Activated naive CD4-positive, alpha-beta T cell treated with anti-CD3 and anti-CD28 coated beads, Interleukin-2, amount 10 ng/mL, durations not matched to agents 7 days and 5 days (primary cell): ENCODE data around the gene CDH23.

Experiments used
- CTCF ChIA-PET: fragments of 350-600 bp; sonication (Branson Sonifier 250); formaldehyde crosslinking; loops from one replicate; lab custom pipeline; 2021; ENCODE audit warnings: antibody characterized with exemption; lab: Charles Lee
- DNase-seq: peaks from one replicate; pipeline ENCODE4 v3.0.0-alpha.2; 2020
- H3K27ac Mint-ChIP-seq: one replicate; pipeline ENCODE4 v1.8.0; 2021; ENCODE audit warnings: mild to moderate bottlenecking, moderate library complexity, mixed read lengths
- H3K27me3 Mint-ChIP-seq: one replicate; pipeline ENCODE4 v1.8.0; 2021; ENCODE audit warnings: mild to moderate bottlenecking, mixed read lengths
- H3K36me3 Mint-ChIP-seq: one replicate; pipeline ENCODE4 v1.8.0; 2021; ENCODE audit warnings: mixed read lengths
- H3K4me1 Mint-ChIP-seq: one replicate; pipeline ENCODE4 v1.8.0; 2021; ENCODE audit warnings: mixed read lengths
- H3K4me3 Mint-ChIP-seq: one replicate; pipeline ENCODE4 v1.8.0; 2021; ENCODE audit warnings: mild to moderate bottlenecking, moderate library complexity, mixed read lengths
- H3K9me3 Mint-ChIP-seq: one replicate; pipeline ENCODE4 v1.8.0; 2021; ENCODE audit warnings: mixed read lengths

Gene CDH23

DNA sequence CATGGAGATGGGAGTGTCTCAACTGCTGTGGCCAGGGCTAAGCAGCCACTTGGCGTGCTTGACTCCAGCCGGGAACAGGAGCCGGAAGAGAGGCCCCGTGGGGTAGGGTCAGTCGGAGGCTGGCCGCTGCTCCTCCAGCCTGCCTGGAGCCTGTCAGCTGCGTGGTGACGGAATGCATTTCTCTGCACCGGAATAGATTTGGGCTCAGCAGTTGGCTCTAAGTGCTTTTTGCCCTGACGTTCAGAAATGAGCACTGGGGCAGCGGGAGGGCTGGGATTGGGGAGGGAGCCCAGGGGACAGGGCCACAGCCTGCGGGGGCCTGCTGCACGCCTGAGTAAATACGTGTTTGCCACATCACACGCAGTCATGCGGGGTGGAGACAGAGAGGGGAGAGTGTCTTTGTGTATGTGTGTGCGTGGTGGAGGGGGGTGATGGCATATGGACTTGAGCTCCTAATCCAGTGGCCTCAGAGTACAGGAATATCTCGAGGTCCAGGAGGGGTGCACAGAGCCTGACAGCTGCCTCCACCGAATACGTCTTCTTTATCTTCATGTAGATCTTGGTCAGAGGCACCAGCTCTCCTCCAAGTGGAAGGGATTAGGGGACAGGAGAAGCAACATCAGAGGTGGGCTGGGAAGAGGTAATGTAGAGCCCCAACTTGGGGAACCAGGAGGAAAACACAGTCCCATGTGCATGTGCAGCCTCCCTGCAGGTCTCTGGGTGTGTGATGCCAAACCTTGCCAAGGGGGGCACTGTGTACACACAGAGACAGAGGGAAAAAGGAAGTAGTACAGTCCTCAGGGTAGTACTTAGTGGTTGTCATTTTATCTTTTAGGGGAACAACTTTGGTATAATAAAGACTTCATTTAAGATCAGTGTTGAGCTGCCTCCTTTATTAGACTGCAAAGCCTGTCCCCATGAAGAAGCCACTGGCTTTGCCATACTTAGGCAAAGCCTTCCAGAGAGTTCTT lies 151.4 kb downstream of the CDH23 start:
- DNase-seq, result peak; percentile 55
- H3K27me3 Mint-ChIP-seq, result peaks cover 6% of the 10 kb centered on the region
- no peak overlapping the region for H3K27ac Mint-ChIP-seq
- no peaks in the 10 kb centered on the region for H3K36me3 Mint-ChIP-seq
- H3K4me3 Mint-ChIP-seq, result no peak overlapping the region
- CTCF ChIA-PET, result interaction anchor here (1.0 to 3.1 kb wide), 7 partner anchors 14 to 264 kb away, joined by 3 to 12 read pairs (median 4); no protein-coding TSS in a partner anchor
- H3K4me1 Mint-ChIP-seq, result no peaks in the 10 kb centered on the region
- no peaks in the 10 kb centered on the region for H3K9me3 Mint-ChIP-seq

GRCh38 chr10:71549766-71550533 lies 153.2 kb downstream of the CDH23 start:
- H3K9me3 Mint-ChIP-seq, result no peaks in the 10 kb centered on the region
- H3K27me3 Mint-ChIP-seq, result peaks cover 7% of the 10 kb centered on the region
- CTCF ChIA-PET, result interaction anchor here (0.6 to 3.1 kb wide), 4 partner anchors 20 to 129 kb away, joined by 3 to 12 read pairs (median 4); no protein-coding TSS in a partner anchor
- DNase-seq, result no peak
- H3K4me3 Mint-ChIP-seq, result no peak overlapping the region
- no peaks in the 10 kb centered on the region for H3K36me3 Mint-ChIP-seq
- H3K27ac Mint-ChIP-seq, result no peak overlapping the region
- no peaks in the 10 kb centered on the region for H3K4me1 Mint-ChIP-seq

- DNase-seq, result no peak
- H3K27ac Mint-ChIP-seq, result no peak overlapping the region
- H3K9me3 Mint-ChIP-seq, result no peaks in the 10 kb centered on the region
- H3K27me3 Mint-ChIP-seq, result peaks cover 8% of the 10 kb centered on the region
- CTCF ChIA-PET, result interaction anchor here (3.1 kb wide), 1 partner anchor 20 kb away, joined by 12 read pairs; no protein-coding TSS in a partner anchor
- H3K4me3 Mint-ChIP-seq, result no peak overlapping the region
- H3K4me1 Mint-ChIP-seq, result no peaks in the 10 kb centered on the region
- no peaks in the 10 kb centered on the region for H3K36me3 Mint-ChIP-seq
These were observed 153.9 kb downstream of the CDH23 start for GRCh38 chr10:71550628-71551027.

- Mint-ChIP-seq H3K4me3 (no peak overlapping the region), H3K27ac (no peak overlapping the region), H3K4me1 (no peaks in the 10 kb centered on the region), H3K36me3 (no peaks in the 10 kb centered on the region), H3K9me3 (no peaks in the 10 kb centered on the region), H3K27me3 (peaks cover 14% of the 10 kb centered on the region)
- CTCF ChIA-PET, result no interaction called here
- DNase-seq, result no peak
These were observed 155.2 kb downstream of the CDH23 start for GRCh38 chr10:71551970-71552369.

DNA sequence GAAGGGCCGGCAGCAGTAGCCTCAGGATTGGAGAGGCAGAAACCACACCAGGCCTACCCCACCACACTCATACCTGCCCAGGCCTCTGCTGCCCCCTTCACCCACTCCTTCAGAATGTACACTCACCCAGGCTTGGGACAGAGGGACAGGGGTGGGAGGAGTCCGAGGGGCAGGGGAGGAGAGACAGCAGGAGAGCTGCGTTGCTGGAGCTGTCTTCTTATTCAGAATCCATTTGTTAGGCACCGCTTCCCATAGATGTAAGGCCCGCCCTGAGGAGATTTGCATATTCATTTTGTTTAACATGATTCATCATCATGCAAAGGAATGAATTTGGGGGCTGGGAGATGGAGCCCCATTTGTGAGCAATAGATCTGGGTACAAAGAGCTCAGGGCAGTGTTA lies 156.7 kb downstream of the CDH23 start:
- CTCF ChIA-PET, result interaction anchor here (0.6 to 2.6 kb wide), 2 partner anchors 17 to 54 kb away, joined by 3 to 9 read pairs; no protein-coding TSS in a partner anchor

GRCh38 chr10:71554671-71555070 lies 158.0 kb downstream of the CDH23 start:
- CTCF ChIA-PET, result interaction anchor here (1.4 to 2.6 kb wide), 2 partner anchors 13 to 16 kb away, joined by 5 to 9 read pairs; no protein-coding TSS in a partner anchor
- DNase-seq, result no peak
- no peak overlapping the region for H3K27ac Mint-ChIP-seq
- no peak overlapping the region for H3K4me3 Mint-ChIP-seq
- H3K9me3 Mint-ChIP-seq, result no peaks in the 10 kb centered on the region
- no peaks in the 10 kb centered on the region for H3K36me3 Mint-ChIP-seq
- no peaks in the 10 kb centered on the region for H3K4me1 Mint-ChIP-seq
- H3K27me3 Mint-ChIP-seq, result peaks cover 29% of the 10 kb centered on the region

More for the DNA sequence above, 156.7 kb downstream of the CDH23 start:
- H3K4me3 Mint-ChIP-seq, result no peak overlapping the region
- no peaks in the 10 kb centered on the region for H3K36me3 Mint-ChIP-seq
- no peaks in the 10 kb centered on the region for H3K4me1 Mint-ChIP-seq
- no peak overlapping the region for H3K27ac Mint-ChIP-seq
- no peak for DNase-seq
- peaks cover 16% of the 10 kb centered on the region for H3K27me3 Mint-ChIP-seq
- H3K9me3 Mint-ChIP-seq, result no peaks in the 10 kb centered on the region

- CTCF ChIA-PET, result interaction anchor here (1.4 to 2.6 kb wide), 2 partner anchors 13 to 15 kb away, joined by 5 to 9 read pairs; no protein-coding TSS in a partner anchor
- no peak for DNase-seq
- Mint-ChIP-seq H3K4me1 (no peaks in the 10 kb centered on the region), H3K27me3 (peaks cover 34% of the 10 kb centered on the region), H3K27ac (no peak overlapping the region), H3K36me3 (no peaks in the 10 kb centered on the region), H3K4me3 (no peak overlapping the region), H3K9me3 (no peaks in the 10 kb centered on the region)
These were observed 158.5 kb downstream of the CDH23 start for GRCh38 chr10:71555087-71555723.

DNA sequence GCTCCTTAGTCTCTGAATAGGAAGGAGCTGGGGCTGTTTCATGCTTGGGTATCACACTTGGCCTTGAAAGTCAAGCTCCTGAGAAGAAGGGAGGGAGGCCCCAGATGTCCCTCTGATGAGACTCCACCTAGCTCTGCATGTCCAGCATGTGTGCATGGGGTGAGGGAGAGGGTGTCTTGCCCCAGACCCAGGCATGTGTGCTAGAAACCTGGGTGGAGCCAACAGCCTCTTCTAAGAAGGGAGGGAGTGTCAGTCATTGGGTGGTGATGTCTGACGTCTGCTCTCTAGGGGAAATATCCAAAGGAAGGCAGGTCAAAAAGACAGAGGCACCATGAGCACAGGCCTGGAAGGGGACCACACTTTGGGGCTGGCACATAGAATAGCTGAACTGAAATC lies 159.0 kb downstream of the CDH23 start:
- Mint-ChIP-seq H3K27me3 (peaks cover 38% of the 10 kb centered on the region), H3K36me3 (no peaks in the 10 kb centered on the region), H3K4me1 (no peaks in the 10 kb centered on the region), H3K27ac (no peak overlapping the region), H3K4me3 (no peak overlapping the region), H3K9me3 (no peaks in the 10 kb centered on the region)
- no peak for DNase-seq
- CTCF ChIA-PET, result no interaction called here

GRCh38 chr10:71558991-71559390 lies 162.3 kb downstream of the CDH23 start:
- no peak overlapping the region for H3K4me3 Mint-ChIP-seq
- DNase-seq, result no peak
- no peaks in the 10 kb centered on the region for H3K4me1 Mint-ChIP-seq
- CTCF ChIA-PET, result interaction anchor here (2.9 kb wide), 1 partner anchor 11 kb away, joined by 9 read pairs; no protein-coding TSS in a partner anchor
- H3K9me3 Mint-ChIP-seq, result no peaks in the 10 kb centered on the region
- H3K27me3 Mint-ChIP-seq, result peaks cover 45% of the 10 kb centered on the region
- no peaks in the 10 kb centered on the region for H3K36me3 Mint-ChIP-seq
- H3K27ac Mint-ChIP-seq, result no peak overlapping the region

GRCh38 chr10:71561003-71561574 lies 164.4 kb downstream of the CDH23 start:
- CTCF ChIA-PET, result no interaction called here
- DNase-seq, result no peak
- no peaks in the 10 kb centered on the region for H3K36me3 Mint-ChIP-seq
- peaks cover 52% of the 10 kb centered on the region for H3K27me3 Mint-ChIP-seq
- H3K4me1 Mint-ChIP-seq, result no peaks in the 10 kb centered on the region
- no peaks in the 10 kb centered on the region for H3K9me3 Mint-ChIP-seq
- no peak overlapping the region for H3K4me3 Mint-ChIP-seq
- no peak overlapping the region for H3K27ac Mint-ChIP-seq

DNA sequence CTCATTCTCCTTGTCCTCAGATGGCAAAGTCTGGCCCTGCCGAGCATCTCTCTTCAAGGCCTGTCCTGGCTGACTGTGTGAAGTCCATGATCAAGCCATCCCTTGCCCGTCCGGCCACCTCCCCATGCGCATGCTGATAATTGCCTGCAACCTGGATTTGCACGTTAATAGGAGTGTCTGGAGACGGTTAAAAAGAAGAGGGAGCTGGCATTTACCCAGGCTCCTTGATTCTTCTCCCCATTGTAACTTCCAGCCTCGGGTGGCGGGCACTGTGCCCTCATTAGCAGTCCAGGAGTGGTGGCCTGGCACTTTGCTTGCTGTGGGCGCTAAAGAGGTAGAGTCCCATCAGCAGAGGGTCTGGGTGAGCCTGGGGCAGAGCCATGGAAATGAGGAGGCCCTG lies 165.5 kb downstream of the CDH23 start:
- Mint-ChIP-seq H3K27me3 (peaks cover 50% of the 10 kb centered on the region), H3K36me3 (no peaks in the 10 kb centered on the region), H3K9me3 (no peaks in the 10 kb centered on the region), H3K4me1 (no peaks in the 10 kb centered on the region), H3K4me3 (no peak overlapping the region), H3K27ac (no peak overlapping the region)
- DNase-seq, result no peak
- CTCF ChIA-PET, result interaction anchor here (0.6 kb wide), 1 partner anchor 146 kb away, joined by 3 read pairs; no protein-coding TSS in a partner anchor

- no peak for DNase-seq
- H3K27me3 Mint-ChIP-seq, result peaks cover 50% of the 10 kb centered on the region
- CTCF ChIA-PET, result interaction anchor here (0.6 kb wide), 1 partner anchor 146 kb away, joined by 3 read pairs; no protein-coding TSS in a partner anchor
- no peaks in the 10 kb centered on the region for H3K4me1 Mint-ChIP-seq
- no peaks in the 10 kb centered on the region for H3K9me3 Mint-ChIP-seq
- H3K27ac Mint-ChIP-seq, result no peak overlapping the region
- H3K4me3 Mint-ChIP-seq, result no peak overlapping the region
- H3K36me3 Mint-ChIP-seq, result no peaks in the 10 kb centered on the region
These were observed 166.2 kb downstream of the CDH23 start for GRCh38 chr10:71562904-71563303.

DNA sequence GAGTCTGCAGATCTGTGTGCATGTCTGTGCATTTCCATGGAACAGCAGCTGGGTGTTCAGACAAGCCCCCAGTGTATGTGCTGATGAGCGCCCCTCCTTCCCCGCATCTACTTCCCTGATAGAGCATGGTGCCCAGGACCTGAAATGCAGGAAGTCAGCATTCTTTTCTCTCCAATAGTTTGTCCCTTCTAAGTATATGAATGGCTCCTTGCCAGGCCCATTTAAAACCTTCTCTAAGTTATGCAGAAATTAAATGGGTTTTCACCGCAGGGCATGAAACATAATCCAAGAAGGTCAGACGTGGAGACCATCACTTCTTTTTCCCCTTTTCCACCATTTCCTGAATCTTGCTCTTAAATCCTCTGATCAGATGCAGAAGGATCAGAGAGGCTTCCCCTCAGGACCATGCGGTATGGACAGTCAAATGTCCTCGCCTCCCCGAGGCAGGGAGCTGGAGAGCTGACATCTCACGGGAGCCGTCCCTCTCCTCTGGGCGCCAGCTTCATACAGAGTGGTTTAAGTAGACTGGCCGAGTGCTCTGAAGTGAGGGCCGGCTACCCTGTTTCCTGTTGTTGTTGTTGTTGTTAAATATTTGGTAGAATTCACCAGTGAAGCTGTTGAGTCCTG lies 167.6 kb downstream of the CDH23 start:
- Mint-ChIP-seq H3K36me3 (no peaks in the 10 kb centered on the region), H3K27ac (no peak overlapping the region), H3K9me3 (no peaks in the 10 kb centered on the region), H3K4me3 (no peak overlapping the region), H3K27me3 (peaks cover 39% of the 10 kb centered on the region), H3K4me1 (no peaks in the 10 kb centered on the region)
- DNase-seq, result no peak
- CTCF ChIA-PET, result interaction anchor here (0.5 kb wide), 1 partner anchor 344 kb away, joined by 3 read pairs; no protein-coding TSS in a partner anchor
